Nephron (organoid): Measurements from ENCODE around the gene MMP10.

Source experiments
- H3K27ac Mint-ChIP-seq, 3 experiments: 2 replicates each; pipeline ENCODE4 v1.8.0; 2020; ENCODE audit warnings: mixed read lengths in 3 of 3, mild to moderate bottlenecking in 2 of 3, moderate library complexity in 1 of 3
- H3K27me3 Mint-ChIP-seq: 2 replicates; pipeline ENCODE4 v1.8.0; 2021; ENCODE audit warnings: low read depth, mild to moderate bottlenecking, moderate library complexity, mixed read lengths
- H3K36me3 Mint-ChIP-seq: 2 replicates; pipeline ENCODE4 v1.8.0; 2020; ENCODE audit warnings: low read depth, mixed read lengths
- H3K4me1 Mint-ChIP-seq: 2 replicates; pipeline ENCODE4 v1.8.0; 2020; ENCODE audit warnings: mixed read lengths
- H3K4me3 Mint-ChIP-seq, 3 experiments: 2 replicates each; pipeline ENCODE4 v1.8.0; 2020; ENCODE audit warnings: mild to moderate bottlenecking in 3 of 3, mixed read lengths in 3 of 3, moderate library complexity in 2 of 3
- H3K9me3 Mint-ChIP-seq: 2 replicates; pipeline ENCODE4 v1.8.0; 2020; ENCODE audit warnings: mixed read lengths
- TF ChIP-seq, protein P1 (sequence below), 3 experiments: fragments of 200-600 bp; sonication (generic); IDR thresholded peaks; one replicate each; pipeline ENCODE4 v1.5.0; 2021; ENCODE audit warnings: antibody characterized with exemption in 3 of 3; ENCODE audit not compliant: unreplicated experiment in 3 of 3

The MMP10 gene

DNA sequence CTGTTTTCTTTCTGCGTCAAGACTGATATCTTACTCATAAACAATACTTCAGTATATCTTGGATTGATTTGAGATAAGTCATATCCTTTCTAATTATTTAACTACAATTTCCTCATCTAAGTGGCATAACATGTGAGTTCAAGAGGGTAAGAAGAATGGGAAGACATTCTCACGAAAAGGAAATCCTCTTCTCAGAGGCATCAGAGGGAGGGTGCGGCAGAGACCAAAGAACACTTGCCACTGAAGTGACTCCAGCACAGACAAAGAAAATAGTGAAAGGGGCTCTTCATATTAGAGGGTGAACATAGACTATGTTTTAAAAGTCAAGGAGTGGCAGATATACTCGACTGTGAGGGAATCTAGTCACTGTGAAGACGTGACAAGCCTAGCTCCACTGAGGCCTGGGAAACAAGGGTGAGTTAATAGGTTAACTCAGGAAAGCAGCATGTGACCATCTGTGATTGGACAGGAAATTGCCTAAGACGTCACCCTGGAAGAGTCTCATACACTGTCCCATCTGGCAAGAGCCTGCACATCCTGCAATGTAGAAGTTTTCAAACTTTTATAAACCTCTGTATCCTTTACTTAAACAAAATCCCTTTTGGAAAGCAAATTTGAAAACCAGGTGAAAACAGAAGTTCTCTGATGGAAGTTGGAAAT is 19.4 kb upstream of the MMP10 start:
- H3K4me3 Mint-ChIP-seq: no peak overlapping the region
- H3K9me3 Mint-ChIP-seq: no peaks in the 10 kb centered on the region
- peaks cover 7% of the 10 kb centered on the region for H3K27me3 Mint-ChIP-seq
- TF ChIP-seq, protein P1, sequence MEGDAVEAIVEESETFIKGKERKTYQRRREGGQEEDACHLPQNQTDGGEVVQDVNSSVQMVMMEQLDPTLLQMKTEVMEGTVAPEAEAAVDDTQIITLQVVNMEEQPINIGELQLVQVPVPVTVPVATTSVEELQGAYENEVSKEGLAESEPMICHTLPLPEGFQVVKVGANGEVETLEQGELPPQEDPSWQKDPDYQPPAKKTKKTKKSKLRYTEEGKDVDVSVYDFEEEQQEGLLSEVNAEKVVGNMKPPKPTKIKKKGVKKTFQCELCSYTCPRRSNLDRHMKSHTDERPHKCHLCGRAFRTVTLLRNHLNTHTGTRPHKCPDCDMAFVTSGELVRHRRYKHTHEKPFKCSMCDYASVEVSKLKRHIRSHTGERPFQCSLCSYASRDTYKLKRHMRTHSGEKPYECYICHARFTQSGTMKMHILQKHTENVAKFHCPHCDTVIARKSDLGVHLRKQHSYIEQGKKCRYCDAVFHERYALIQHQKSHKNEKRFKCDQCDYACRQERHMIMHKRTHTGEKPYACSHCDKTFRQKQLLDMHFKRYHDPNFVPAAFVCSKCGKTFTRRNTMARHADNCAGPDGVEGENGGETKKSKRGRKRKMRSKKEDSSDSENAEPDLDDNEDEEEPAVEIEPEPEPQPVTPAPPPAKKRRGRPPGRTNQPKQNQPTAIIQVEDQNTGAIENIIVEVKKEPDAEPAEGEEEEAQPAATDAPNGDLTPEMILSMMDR (IDR thresholded peaks at IDR 0.05; ENCODE audit: unreplicated experiment in 3 of 3): no peak
- H3K27ac Mint-ChIP-seq: no peak overlapping the region
- H3K4me1 Mint-ChIP-seq: peaks cover 8% of the 10 kb centered on the region
- no peaks in the 10 kb centered on the region for H3K36me3 Mint-ChIP-seq

DNA sequence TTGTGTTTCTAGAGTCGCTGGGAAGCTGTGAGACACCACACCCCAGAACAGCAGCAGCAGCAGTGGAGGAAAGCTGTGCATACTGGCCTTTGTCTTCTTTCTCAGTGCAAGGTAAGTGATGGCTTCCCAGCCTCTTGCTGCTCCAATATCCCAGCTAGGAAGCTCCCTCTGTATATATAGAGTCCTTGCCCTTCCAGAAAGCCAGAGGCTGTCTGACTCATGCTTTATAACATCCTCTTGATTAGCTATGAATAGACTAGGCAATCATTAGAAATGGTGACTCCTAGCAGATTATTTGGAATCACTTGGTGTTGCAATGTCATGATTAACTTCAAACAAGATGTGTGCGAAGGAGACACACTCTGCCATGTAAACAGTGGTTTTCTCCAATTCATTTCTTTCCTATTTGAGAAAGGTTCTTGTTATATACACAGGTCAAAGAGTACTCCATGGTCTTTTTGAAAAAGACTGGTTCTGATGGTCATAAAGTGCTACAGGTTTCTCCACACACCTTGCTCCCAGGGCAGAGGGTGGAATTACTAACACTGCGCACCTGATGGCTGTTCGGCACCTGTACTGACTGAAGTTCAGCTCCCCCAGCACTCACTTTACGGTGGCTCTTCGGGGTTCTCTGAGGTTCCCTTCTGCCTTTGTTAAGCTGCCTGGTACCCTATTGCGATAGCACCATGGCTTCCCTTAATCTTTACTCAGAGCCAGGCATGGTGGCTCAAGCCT is 17.8 kb upstream of the MMP10 start, which contains the start of gene MMP1:
TSS of gene MMP1 (minus strand) at position 149 of the 735 bp plus-strand sequence. CDS start at position 81, 68 bp downstream.
- no peak within 1 kb of the TSS for H3K4me3 Mint-ChIP-seq
- peaks cover 7% of the 10 kb centered on the region for H3K27me3 Mint-ChIP-seq
- no peaks in the 10 kb centered on the region for H3K36me3 Mint-ChIP-seq
- no peak within 1 kb of the TSS for H3K27ac Mint-ChIP-seq
- no peaks in the 10 kb centered on the region for H3K9me3 Mint-ChIP-seq
- peaks cover 8% of the 10 kb centered on the region for H3K4me1 Mint-ChIP-seq
- TF ChIP-seq, protein P1 (IDR thresholded peaks at IDR 0.05; ENCODE audit: unreplicated experiment in 3 of 3): no peak

DNA sequence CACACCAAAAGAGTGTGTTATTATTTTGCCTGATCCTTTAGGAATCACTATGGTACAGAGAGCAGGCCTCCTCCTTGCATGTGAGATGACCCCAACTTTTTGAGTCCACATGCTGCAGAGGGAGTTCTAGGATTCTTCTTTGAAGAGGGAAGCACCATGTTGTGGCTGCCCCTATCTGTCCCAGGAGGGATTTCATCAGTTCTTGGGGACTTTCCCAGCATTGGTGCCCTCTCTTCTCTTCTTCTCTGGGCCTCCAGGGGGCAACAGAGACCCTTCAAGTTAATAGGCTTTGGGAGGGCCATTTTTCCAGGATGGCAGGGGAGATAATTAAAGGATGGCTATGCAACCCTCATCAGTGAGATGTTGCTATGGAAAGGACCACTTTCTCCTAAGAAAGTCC is 14.0 kb upstream of the MMP10 start:
- Mint-ChIP-seq H3K27ac (no peak overlapping the region), H3K4me3 (no peak overlapping the region), H3K9me3 (no peaks in the 10 kb centered on the region), H3K27me3 (peaks cover 9% of the 10 kb centered on the region), H3K4me1 (no peaks in the 10 kb centered on the region), H3K36me3 (no peaks in the 10 kb centered on the region)
- TF ChIP-seq, protein P1 (IDR thresholded peaks at IDR 0.05; ENCODE audit: unreplicated experiment in 3 of 3): no peak

DNA sequence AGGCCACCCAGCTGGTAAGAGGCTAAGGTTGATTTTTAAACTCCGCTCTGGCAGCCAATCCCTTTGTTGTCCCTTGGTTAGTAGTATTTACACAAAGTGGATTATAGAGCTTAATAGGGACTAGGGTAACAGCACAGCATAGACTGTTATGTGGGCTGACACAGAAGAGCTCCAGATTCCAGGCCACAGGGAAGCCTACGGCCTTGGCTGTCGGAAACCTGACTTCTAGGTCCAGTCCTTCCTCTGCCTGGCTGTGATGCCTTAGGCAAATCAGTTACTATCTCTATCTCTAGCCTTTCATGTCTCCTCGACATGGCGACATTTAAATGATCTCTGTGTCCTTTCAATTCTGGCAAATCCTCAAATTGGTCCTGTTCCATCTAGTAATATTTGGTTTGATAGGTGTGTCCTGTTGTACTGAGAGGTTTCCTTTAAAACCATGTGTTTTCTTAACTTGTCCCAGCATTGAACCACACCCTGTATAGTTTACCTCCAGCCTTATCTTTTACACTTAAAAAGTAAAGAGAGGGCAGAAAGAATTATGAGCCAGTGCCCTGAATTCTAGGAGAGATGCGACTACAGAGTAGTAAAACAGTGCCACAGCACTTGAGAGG is 13.4 kb upstream of the MMP10 start:
- Mint-ChIP-seq H3K36me3 (no peaks in the 10 kb centered on the region), H3K27ac (no peak overlapping the region), H3K4me1 (no peaks in the 10 kb centered on the region), H3K9me3 (no peaks in the 10 kb centered on the region), H3K27me3 (peaks cover 11% of the 10 kb centered on the region), H3K4me3 (no peak overlapping the region)
- TF ChIP-seq, protein P1 (IDR thresholded peaks at IDR 0.05; ENCODE audit: unreplicated experiment in 3 of 3): no peak

DNA sequence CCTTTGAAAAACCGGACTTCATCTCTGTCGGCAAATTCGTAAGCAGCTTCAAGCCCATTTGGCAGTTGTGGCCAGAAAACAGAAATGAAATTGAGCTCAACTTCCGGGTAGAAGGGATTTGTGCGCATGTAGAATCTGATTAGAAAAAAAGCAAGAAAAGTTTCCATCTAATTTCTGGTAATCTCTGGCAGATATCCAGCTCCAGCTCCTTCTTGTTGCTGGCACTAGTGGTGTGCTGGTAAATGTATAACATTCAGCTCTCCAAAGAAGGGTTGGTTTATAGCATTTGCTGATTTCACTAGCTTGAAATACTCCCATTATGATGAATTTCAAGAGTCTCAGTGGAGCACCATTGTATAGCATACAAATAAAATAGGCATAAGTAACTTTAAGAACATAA is 12.2 kb upstream of the MMP10 start:
- Mint-ChIP-seq H3K9me3 (no peaks in the 10 kb centered on the region), H3K27me3 (peaks cover 8% of the 10 kb centered on the region), H3K36me3 (no peaks in the 10 kb centered on the region), H3K27ac (no peak overlapping the region), H3K4me1 (no peaks in the 10 kb centered on the region), H3K4me3 (no peak overlapping the region)
- TF ChIP-seq, protein P1 (IDR thresholded peaks at IDR 0.05; ENCODE audit: unreplicated experiment in 3 of 3): no peak
